ENCODE measurements around the gene PIGX.

DNA sequence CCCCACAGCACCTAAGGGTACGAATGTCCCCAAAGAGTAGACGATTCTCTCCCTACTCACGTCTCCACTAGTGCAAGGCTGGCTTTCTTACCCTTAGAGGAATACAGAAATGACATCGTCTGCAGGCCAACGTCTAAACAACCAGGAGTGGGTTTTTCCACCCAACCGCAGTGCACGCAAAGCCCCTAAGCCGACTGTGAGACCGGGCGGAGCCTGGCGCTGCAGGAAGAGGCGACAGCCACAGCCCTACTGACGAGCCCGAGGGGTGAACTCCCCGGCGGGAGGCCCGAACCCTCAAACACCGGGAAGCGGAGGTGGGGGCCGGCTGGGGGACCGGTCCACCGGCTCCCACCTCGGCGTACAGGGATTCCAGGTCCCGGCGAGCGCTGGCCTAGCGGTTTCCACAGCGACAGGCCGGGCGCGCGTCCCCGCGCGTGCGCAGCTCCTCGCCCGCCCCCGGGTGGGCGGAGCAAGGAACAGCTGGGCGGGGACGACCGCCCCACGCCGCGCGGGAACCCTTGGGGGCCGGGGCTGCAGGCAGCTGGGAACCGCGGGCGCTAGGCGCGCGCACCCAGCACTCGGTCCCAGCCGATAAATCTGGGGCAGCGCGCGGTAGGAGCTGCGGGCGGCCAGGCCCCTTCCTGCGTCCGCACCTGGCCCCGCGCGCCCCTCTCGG is at the start of gene PIGX, which contains the start of gene CEP19:
- TF ChIP-seq, protein P1, sequence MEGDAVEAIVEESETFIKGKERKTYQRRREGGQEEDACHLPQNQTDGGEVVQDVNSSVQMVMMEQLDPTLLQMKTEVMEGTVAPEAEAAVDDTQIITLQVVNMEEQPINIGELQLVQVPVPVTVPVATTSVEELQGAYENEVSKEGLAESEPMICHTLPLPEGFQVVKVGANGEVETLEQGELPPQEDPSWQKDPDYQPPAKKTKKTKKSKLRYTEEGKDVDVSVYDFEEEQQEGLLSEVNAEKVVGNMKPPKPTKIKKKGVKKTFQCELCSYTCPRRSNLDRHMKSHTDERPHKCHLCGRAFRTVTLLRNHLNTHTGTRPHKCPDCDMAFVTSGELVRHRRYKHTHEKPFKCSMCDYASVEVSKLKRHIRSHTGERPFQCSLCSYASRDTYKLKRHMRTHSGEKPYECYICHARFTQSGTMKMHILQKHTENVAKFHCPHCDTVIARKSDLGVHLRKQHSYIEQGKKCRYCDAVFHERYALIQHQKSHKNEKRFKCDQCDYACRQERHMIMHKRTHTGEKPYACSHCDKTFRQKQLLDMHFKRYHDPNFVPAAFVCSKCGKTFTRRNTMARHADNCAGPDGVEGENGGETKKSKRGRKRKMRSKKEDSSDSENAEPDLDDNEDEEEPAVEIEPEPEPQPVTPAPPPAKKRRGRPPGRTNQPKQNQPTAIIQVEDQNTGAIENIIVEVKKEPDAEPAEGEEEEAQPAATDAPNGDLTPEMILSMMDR (IDR thresholded peaks at IDR 0.05) = peak in 3 of 4 donors; percentile 8 to 34 (median 13)
- peak; percentile 90 for TF ChIP-seq POLR2A (IDR thresholded peaks at IDR 0.05)

Data from right lobe of liver (tissue), 4 donors.